Liver (tissue), 9 donors: ENCODE measurements around the gene CRISPLD2. TPM values are rescaled to one million over a fixed set of nuclear protein-coding genes. Genes with fewer than 3 reads are reported as not detected.

Source experiments
- DNase-seq: peaks from one replicate; pipeline ENCODE4 v3.0.0-alpha.2; 2017; ENCODE audit warnings: low spot score
- H3K27ac ChIP-seq, 2 donors: one replicate each; pipeline ENCODE4 v1.7.0; 2013; ENCODE audit warnings: inconsistent platforms in 2 of 2, low read length in 2 of 2, control low read depth in 1 of 2, low read depth in 1 of 2, mild to moderate bottlenecking in 1 of 2
- H3K27me3 ChIP-seq, 4 donors: one replicate each; pipeline versions ENCODE4 v1.6.1 to v1.7.0; 2013; ENCODE audit warnings: low read length in 3 of 4, inconsistent platforms in 1 of 4, mild to moderate bottlenecking in 1 of 4, moderate library complexity in 1 of 4; ENCODE audit not compliant: control insufficient read depth in 4 of 4, insufficient read depth in 4 of 4
- H3K36me3 ChIP-seq, 4 donors: one replicate each; pipeline versions ENCODE4 v1.6.1 to v1.7.0; 2013; ENCODE audit warnings: low read length in 3 of 4, mild to moderate bottlenecking in 3 of 4, low read depth in 1 of 4, moderate library complexity in 1 of 4; ENCODE audit not compliant: control insufficient read depth in 4 of 4, insufficient read depth in 3 of 4
- H3K4me1 ChIP-seq, 4 donors: one replicate each; pipeline versions ENCODE4 v1.6.1 to v1.7.0; 2013; ENCODE audit warnings: low read length in 3 of 4, mild to moderate bottlenecking in 3 of 4, moderate library complexity in 1 of 4; ENCODE audit not compliant: control insufficient read depth in 4 of 4, insufficient read depth in 4 of 4
- H3K4me3 ChIP-seq, 3 donors: one replicate each; pipeline versions ENCODE4 v1.6.1 to v1.7.0; 2013; ENCODE audit warnings: low read length in 3 of 3, control low read depth in 1 of 3, low read depth in 1 of 3, mild to moderate bottlenecking in 1 of 3
- H3K9ac ChIP-seq, 2 donors: one replicate each; pipeline ENCODE4 v1.7.0; 2013; ENCODE audit warnings: low read length in 2 of 2, mild to moderate bottlenecking in 2 of 2, moderate library complexity in 2 of 2, control low read depth in 1 of 2, low read depth in 1 of 2
- H3K9me3 ChIP-seq, 4 donors: one replicate each; pipeline versions ENCODE4 v1.6.1 to v1.7.0; 2013; ENCODE audit warnings: low read length in 3 of 4; ENCODE audit not compliant: control insufficient read depth in 4 of 4
- EGR1 ChIP-seq, 2 donors: IDR thresholded peaks; 2 replicates each; pipeline ENCODE4 v1.6.1; 2016 to 2018; ENCODE audit warnings: antibody characterized with exemption in 2 of 2, low read depth in 2 of 2
- FOXA1 ChIP-seq: IDR thresholded peaks from 2 replicates; pipeline ENCODE4 v1.6.1; 2016; ENCODE audit warnings: antibody characterized with exemption
- FOXA2 ChIP-seq: IDR thresholded peaks from 2 replicates; pipeline ENCODE4 v1.6.1; 2016; ENCODE audit warnings: antibody characterized with exemption
- GABPA ChIP-seq, 2 donors: IDR thresholded peaks in 1 of 2; conservative IDR thresholded peaks in 1 of 2; 2 replicates each; pipeline ENCODE4 v1.6.1; 2016; ENCODE audit warnings: antibody characterized with exemption in 2 of 2, mild to moderate bottlenecking in 1 of 2, moderate library complexity in 1 of 2
- HNF4A ChIP-seq, 2 donors: conservative IDR thresholded peaks; 2 replicates each; pipeline ENCODE4 v1.6.1; 2016; ENCODE audit warnings: antibody characterized with exemption in 2 of 2, mild to moderate bottlenecking in 2 of 2
- HNF4G ChIP-seq: IDR thresholded peaks from 2 replicates; pipeline ENCODE4 v1.6.1; 2016; ENCODE audit warnings: antibody characterized with exemption
- NR2F2 ChIP-seq: IDR thresholded peaks from 2 replicates; pipeline ENCODE4 v1.6.1; 2016; ENCODE audit warnings: antibody characterized with exemption
- RAD21 ChIP-seq, 2 donors: IDR thresholded peaks; 2 replicates each; pipeline ENCODE4 v1.6.1; 2016; ENCODE audit warnings: antibody characterized with exemption in 2 of 2, mild to moderate bottlenecking in 2 of 2
- RXRA ChIP-seq, 2 donors: IDR thresholded peaks; 2 replicates each; pipeline ENCODE4 v1.6.1; 2017 to 2018; ENCODE audit warnings: antibody characterized with exemption in 2 of 2, mild to moderate bottlenecking in 1 of 2
- SP1 ChIP-seq: IDR thresholded peaks from 2 replicates; pipeline ENCODE4 v1.6.1; 2018; ENCODE audit warnings: antibody characterized with exemption, mild to moderate bottlenecking
- TAF1 ChIP-seq: conservative IDR thresholded peaks from 2 replicates; pipeline ENCODE4 v1.6.1; 2016; ENCODE audit warnings: antibody characterized with exemption, mild to moderate bottlenecking
- WGBS: extraction: QIAGEN DNeasy Blood & Tissue Kit; methylation state at CpG from one replicate; pipeline ENCODE4 v1.1.7; 2013; 5-methylcytosine and 5-hydroxymethylcytosine counted together
- polyA plus RNA-seq, 2 donors: library from polyadenylated mRNA; stranded (reverse) in 1 of 2; unstranded in 1 of 2; fragments of 200-250 nt in 1 of 2; fragments of >200 nt in 1 of 2; fragmentation: Nextera tagmentation in 1 of 2; extraction: Ambion mirVana in 1 of 2; gene quantifications; one replicate each; pipeline versions ENCODE4 v1.2.1 to v1.2.3, GENCODE V29; 2013 to 2015
- total RNA-seq, 2 donors: library from RNA; depleted of rRNA; stranded (reverse); fragments of >200 nt; gene quantifications; one replicate each; pipeline ENCODE4 v1.2.3, GENCODE V29; 2014
- TF ChIP-seq, protein P1 (sequence below): IDR thresholded peaks from 2 replicates; pipeline ENCODE4 v1.6.1; 2016; ENCODE audit warnings: antibody characterized with exemption
- TF ChIP-seq, protein P2 (sequence below): IDR thresholded peaks from 2 replicates; pipeline ENCODE4 v1.6.1; 2016; ENCODE audit warnings: antibody characterized with exemption, mild to moderate bottlenecking
- TF ChIP-seq, protein P3 (sequence below): IDR thresholded peaks from 2 replicates; pipeline ENCODE4 v1.6.1; 2016; ENCODE audit warnings: antibody characterized with exemption
- TF ChIP-seq, protein P4 (sequence below): IDR thresholded peaks from 2 replicates; pipeline ENCODE4 v1.6.1; 2016; ENCODE audit warnings: antibody characterized with exemption
- TF ChIP-seq, protein P5 (sequence below): fragments of 150-350 bp; IDR thresholded peaks from 2 replicates; pipeline ENCODE4 v1.5.1; 2017; ENCODE audit warnings: improper control_type of control experiment, low read depth, low read length; ENCODE audit not compliant: missing input control
- donor health status: healthy.
- donor health status: healthy.
- donor health status: healthy.
- donor health status: healthy.
- donor health status: healthy.

CRISPLD2 gene
- total and polyA plus RNA-seq, 4 donors = 2.6 to 14.8 (median 4.1) TPM

DNA sequence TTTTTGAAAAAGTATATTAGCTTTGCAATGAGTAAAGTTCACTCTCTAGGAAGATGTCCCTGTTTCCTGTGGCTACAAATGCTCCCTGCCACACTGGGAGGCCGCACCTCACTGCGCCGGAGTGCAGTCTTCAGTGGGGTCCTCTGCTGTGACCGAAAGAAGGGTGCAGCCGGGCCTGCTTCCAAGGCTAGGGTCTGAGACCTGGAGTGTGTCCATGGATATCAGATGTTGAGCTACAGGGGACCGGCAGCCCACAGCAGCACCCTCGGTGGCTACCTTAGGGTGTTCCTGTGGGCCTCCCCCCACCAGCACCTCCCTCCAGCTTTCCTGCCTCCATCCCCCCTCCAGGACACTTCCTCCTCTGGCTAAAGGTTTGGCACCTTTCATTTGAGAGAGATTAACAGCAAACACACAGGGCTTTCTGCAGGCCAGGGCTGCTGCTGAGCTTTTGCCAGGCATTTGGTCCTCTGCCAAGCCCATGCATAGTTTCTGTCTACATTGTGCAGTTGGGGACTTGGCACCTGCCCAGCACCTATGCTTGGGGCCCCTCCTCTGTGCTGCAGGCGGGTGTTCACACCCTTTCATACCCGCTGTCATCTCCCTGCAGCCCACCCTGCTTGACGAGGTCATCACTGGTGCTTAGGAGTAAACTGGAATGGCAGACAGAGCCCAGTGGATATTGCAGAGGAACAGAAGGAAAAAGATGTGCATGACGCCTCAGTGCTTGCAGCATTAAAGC is 33.8 kb upstream of the CRISPLD2 start:
- Histone ChIP-seq H3K9ac (no peak overlapping the region), H3K9me3 (no peaks in the 10 kb centered on the region), H3K27ac (no peak overlapping the region), H3K4me1 (no peaks in the 10 kb centered on the region), H3K36me3 (no peaks in the 10 kb centered on the region), H3K4me3 (no peak overlapping the region), H3K27me3 (no peaks in the 10 kb centered on the region)
- TF ChIP-seq HNF4G (no peak), GABPA (IDR thresholded peaks at IDR 0.05 in 1 of 2, conservative IDR thresholded peaks at IDR 0.05 in 1 of 2) (no peak), FOXA1 (no peak), RAD21 (IDR thresholded peaks at IDR 0.05) (no peak), NR2F2 (no peak), FOXA2 (no peak), HNF4A (conservative IDR thresholded peaks at IDR 0.05) (no peak)
- TF ChIP-seq, protein P1, sequence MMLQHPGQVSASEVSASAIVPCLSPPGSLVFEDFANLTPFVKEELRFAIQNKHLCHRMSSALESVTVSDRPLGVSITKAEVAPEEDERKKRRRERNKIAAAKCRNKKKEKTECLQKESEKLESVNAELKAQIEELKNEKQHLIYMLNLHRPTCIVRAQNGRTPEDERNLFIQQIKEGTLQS = no peak
- TF ChIP-seq, protein P2, sequence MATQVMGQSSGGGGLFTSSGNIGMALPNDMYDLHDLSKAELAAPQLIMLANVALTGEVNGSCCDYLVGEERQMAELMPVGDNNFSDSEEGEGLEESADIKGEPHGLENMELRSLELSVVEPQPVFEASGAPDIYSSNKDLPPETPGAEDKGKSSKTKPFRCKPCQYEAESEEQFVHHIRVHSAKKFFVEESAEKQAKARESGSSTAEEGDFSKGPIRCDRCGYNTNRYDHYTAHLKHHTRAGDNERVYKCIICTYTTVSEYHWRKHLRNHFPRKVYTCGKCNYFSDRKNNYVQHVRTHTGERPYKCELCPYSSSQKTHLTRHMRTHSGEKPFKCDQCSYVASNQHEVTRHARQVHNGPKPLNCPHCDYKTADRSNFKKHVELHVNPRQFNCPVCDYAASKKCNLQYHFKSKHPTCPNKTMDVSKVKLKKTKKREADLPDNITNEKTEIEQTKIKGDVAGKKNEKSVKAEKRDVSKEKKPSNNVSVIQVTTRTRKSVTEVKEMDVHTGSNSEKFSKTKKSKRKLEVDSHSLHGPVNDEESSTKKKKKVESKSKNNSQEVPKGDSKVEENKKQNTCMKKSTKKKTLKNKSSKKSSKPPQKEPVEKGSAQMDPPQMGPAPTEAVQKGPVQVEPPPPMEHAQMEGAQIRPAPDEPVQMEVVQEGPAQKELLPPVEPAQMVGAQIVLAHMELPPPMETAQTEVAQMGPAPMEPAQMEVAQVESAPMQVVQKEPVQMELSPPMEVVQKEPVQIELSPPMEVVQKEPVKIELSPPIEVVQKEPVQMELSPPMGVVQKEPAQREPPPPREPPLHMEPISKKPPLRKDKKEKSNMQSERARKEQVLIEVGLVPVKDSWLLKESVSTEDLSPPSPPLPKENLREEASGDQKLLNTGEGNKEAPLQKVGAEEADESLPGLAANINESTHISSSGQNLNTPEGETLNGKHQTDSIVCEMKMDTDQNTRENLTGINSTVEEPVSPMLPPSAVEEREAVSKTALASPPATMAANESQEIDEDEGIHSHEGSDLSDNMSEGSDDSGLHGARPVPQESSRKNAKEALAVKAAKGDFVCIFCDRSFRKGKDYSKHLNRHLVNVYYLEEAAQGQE = no peak
- TF ChIP-seq, protein P3, sequence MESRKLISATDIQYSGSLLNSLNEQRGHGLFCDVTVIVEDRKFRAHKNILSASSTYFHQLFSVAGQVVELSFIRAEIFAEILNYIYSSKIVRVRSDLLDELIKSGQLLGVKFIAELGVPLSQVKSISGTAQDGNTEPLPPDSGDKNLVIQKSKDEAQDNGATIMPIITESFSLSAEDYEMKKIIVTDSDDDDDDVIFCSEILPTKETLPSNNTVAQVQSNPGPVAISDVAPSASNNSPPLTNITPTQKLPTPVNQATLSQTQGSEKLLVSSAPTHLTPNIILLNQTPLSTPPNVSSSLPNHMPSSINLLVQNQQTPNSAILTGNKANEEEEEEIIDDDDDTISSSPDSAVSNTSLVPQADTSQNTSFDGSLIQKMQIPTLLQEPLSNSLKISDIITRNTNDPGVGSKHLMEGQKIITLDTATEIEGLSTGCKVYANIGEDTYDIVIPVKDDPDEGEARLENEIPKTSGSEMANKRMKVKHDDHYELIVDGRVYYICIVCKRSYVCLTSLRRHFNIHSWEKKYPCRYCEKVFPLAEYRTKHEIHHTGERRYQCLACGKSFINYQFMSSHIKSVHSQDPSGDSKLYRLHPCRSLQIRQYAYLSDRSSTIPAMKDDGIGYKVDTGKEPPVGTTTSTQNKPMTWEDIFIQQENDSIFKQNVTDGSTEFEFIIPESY = no peak
- TF ChIP-seq, protein P4, sequence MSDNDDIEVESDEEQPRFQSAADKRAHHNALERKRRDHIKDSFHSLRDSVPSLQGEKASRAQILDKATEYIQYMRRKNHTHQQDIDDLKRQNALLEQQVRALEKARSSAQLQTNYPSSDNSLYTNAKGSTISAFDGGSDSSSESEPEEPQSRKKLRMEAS = no peak
- TF ChIP-seq, protein P5, sequence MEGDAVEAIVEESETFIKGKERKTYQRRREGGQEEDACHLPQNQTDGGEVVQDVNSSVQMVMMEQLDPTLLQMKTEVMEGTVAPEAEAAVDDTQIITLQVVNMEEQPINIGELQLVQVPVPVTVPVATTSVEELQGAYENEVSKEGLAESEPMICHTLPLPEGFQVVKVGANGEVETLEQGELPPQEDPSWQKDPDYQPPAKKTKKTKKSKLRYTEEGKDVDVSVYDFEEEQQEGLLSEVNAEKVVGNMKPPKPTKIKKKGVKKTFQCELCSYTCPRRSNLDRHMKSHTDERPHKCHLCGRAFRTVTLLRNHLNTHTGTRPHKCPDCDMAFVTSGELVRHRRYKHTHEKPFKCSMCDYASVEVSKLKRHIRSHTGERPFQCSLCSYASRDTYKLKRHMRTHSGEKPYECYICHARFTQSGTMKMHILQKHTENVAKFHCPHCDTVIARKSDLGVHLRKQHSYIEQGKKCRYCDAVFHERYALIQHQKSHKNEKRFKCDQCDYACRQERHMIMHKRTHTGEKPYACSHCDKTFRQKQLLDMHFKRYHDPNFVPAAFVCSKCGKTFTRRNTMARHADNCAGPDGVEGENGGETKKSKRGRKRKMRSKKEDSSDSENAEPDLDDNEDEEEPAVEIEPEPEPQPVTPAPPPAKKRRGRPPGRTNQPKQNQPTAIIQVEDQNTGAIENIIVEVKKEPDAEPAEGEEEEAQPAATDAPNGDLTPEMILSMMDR = no peak
- 80% methylated on average over 11 of the region's 11 CpGs for WGBS
- no peak for DNase-seq

DNA sequence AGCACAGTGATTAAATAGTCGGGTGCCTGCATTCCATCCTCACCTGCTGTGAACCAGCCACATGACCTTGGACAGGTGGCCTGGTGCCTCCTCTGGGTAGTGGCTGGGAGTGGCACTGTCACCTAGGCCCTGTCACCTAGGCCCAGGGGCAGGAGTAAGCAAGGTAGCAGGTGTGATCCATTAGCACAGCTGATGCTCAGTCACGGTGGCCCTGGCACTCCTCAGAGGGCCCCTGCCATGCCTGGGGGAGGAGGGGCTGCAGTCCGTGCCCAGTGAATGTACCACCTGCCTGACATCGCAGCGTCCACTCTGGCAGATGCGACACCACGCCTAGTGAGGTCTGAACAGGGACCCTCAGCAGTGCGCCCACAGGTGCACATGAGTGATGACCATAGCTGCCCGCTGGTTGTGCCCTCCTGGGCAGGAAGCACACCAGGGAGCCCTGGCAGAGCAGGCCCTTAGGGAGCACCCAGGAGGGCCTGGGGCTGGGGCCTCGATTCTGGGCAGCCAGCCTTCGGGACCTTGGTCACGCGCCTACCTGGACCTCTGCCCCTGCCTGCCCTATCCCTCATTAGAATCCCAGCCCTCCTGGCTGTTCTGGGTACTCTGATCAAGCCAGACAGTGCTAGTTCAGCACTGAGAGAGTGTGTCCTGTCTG is 33.1 kb upstream of the CRISPLD2 start:
- Histone ChIP-seq H3K9me3 (no peaks in the 10 kb centered on the region), H3K36me3 (no peaks in the 10 kb centered on the region), H3K9ac (no peak overlapping the region), H3K4me3 (no peak overlapping the region), H3K4me1 (no peaks in the 10 kb centered on the region), H3K27ac (no peak overlapping the region), H3K27me3 (no peaks in the 10 kb centered on the region)
- 87% methylated on average over 13 of the region's 13 CpGs for WGBS
- DNase-seq = no peak
- no peak for TF ChIP-seq NR2F2
- TF ChIP-seq RAD21 (IDR thresholded peaks at IDR 0.05) = no peak
- no peak for TF ChIP-seq EGR1 (IDR thresholded peaks at IDR 0.05; ENCODE audit: low read depth in 2 of 2)
- TF ChIP-seq TAF1 = no peak
- no peak for TF ChIP-seq HNF4G
- TF ChIP-seq RXRA (IDR thresholded peaks at IDR 0.05) = no peak
- TF ChIP-seq, protein P5 = no peak
- TF ChIP-seq, protein P3 = no peak
- TF ChIP-seq SP1 = no peak
- TF ChIP-seq GABPA (IDR thresholded peaks at IDR 0.05 in 1 of 2, conservative IDR thresholded peaks at IDR 0.05 in 1 of 2) = no peak
- no peak for TF ChIP-seq FOXA1
- TF ChIP-seq, protein P1 = no peak
- no peak for TF ChIP-seq HNF4A (conservative IDR thresholded peaks at IDR 0.05)
